SK-N-MC (cell line): Measurements from ENCODE around the gene ZNF524.

Experiments
- FOXP2 ChIP-seq: optimal IDR thresholded peaks from 2 replicates; pipeline ENCODE3; 2011; ENCODE audit warnings: mild to moderate bottlenecking, moderate library complexity; ENCODE audit not compliant: insufficient read depth; ENCODE audit errors: extremely low read length, control extremely low read depth
- POLR2AphosphoS5 ChIP-seq: IDR thresholded peaks from 2 replicates; pipeline ENCODE4 v1.6.1; 2012; ENCODE audit warnings: mild to moderate bottlenecking, low read depth, low read length, borderline replicate concordance

GRCh38 chr19:55649268-55650125 is 49.4 kb downstream of the ZNF524 start:
- no peak for TF ChIP-seq POLR2AphosphoS5
- no peak for TF ChIP-seq FOXP2
